ENCODE results near the gene SDC4.

The SDC4 gene

GRCh38 chr20:45299786-45300185, 48.4 kb downstream of the SDC4 start:
- H3K4me3 ChIP-seq (ENCODE audit: low read depth, low read length) = no peak overlapping the region
- in situ Hi-C loops (cut with HindIII; ENCODE audit: low sequenced_read_pairs) = no loop called here
- no peak for TF ChIP-seq CTCF (IDR thresholded peaks at IDR 0.05; ENCODE audit: low read depth, low read length)
- no peak for DNase-seq (ENCODE audit: low read depth, low spot score)

GRCh38 chr20:45297786-45298497, 50.3 kb downstream of the SDC4 start:
- no peak for TF ChIP-seq CTCF (IDR thresholded peaks at IDR 0.05; ENCODE audit: low read depth, low read length)
- in situ Hi-C loops (cut with HindIII; ENCODE audit: low sequenced_read_pairs) = no loop called here
- H3K4me3 ChIP-seq (ENCODE audit: low read depth, low read length) = no peak overlapping the region
- no peak for DNase-seq (ENCODE audit: low read depth, low spot score)

- no peak overlapping the region for H3K4me3 ChIP-seq (ENCODE audit: low read depth, low read length)
- in situ Hi-C loops (cut with HindIII; ENCODE audit: low sequenced_read_pairs) = no loop called here
- DNase-seq (ENCODE audit: low read depth, low spot score) = no peak
- peak; percentile 0 for TF ChIP-seq CTCF (IDR thresholded peaks at IDR 0.05; ENCODE audit: low read depth, low read length)
Measured at GRCh38 chr20:45294659-45295058, 53.6 kb downstream of the SDC4 start.

GRCh38 chr20:45294003-45294368, 54.2 kb downstream of the SDC4 start:
- in situ Hi-C loops (cut with HindIII; ENCODE audit: low sequenced_read_pairs) = no loop called here
- H3K4me3 ChIP-seq (ENCODE audit: low read depth, low read length) = peak overlapping the region; percentile 45
- no peak for TF ChIP-seq CTCF (IDR thresholded peaks at IDR 0.05; ENCODE audit: low read depth, low read length)
- no peak for DNase-seq (ENCODE audit: low read depth, low spot score)

- DNase-seq (ENCODE audit: low read depth, low spot score) = peak; percentile 68
- peak overlapping the region; percentile 45 for H3K4me3 ChIP-seq (ENCODE audit: low read depth, low read length)
- peak; percentile 98 for TF ChIP-seq CTCF (IDR thresholded peaks at IDR 0.05; ENCODE audit: low read depth, low read length)
- in situ Hi-C loops (cut with HindIII; ENCODE audit: low sequenced_read_pairs) = no loop called here
Measured at GRCh38 chr20:45293041-45294002, 54.9 kb downstream of the SDC4 start.

- H3K4me3 ChIP-seq (ENCODE audit: low read depth, low read length) = no peak overlapping the region
- no peak for DNase-seq (ENCODE audit: low read depth, low spot score)
- in situ Hi-C loops (cut with HindIII; ENCODE audit: low sequenced_read_pairs) = no loop called here
- TF ChIP-seq CTCF (IDR thresholded peaks at IDR 0.05; ENCODE audit: low read depth, low read length) = no peak
Measured at GRCh38 chr20:45292343-45292742, 55.9 kb downstream of the SDC4 start.

Data from astrocyte of the spinal cord (primary cell).